Neural cell (in vitro differentiated cells): ENCODE data around the gene PTPRZ1. TPM values are rescaled to one million over a fixed set of nuclear protein-coding genes. Genes with fewer than 3 reads are reported as not detected.

Experiments
- H2AFZ ChIP-seq: fragments of 200-600, 300-800 bp; sonication (generic), shearing (Covaris generic); 2 replicates; pipeline ENCODE4 v1.6.0; 2014; ENCODE audit warnings: low read depth, mild to moderate bottlenecking, antibody characterized with exemption, low read length, moderate library complexity
- H3F3A ChIP-seq: fragments of 200-600 bp; shearing (Covaris generic); 2 replicates; pipeline ENCODE4 v1.6.1; 2016; ENCODE audit warnings: mild to moderate bottlenecking, moderate library complexity, mixed read lengths, antibody characterized with exemption, low read length; ENCODE audit not compliant: insufficient read depth, poor library complexity, severe bottlenecking
- H3K27ac ChIP-seq: fragments of 200-600, 300-800 bp; sonication (generic), shearing (Covaris generic); 2 replicates; pipeline ENCODE4 v1.5.1; 2014; ENCODE audit warnings: mild to moderate bottlenecking, low read length, moderate library complexity
- H3K27me3 ChIP-seq: fragments of 300-800, 200-600 bp; sonication (generic), shearing (Covaris generic); 2 replicates; pipeline ENCODE4 v1.6.0; 2014; ENCODE audit warnings: mild to moderate bottlenecking, low read depth, low read length, moderate library complexity; ENCODE audit not compliant: insufficient read depth
- H3K36me3 ChIP-seq: fragments of 300-800, 200-600 bp; sonication (generic), shearing (Covaris generic); 2 replicates; pipeline ENCODE4 v1.5.1; 2014; ENCODE audit warnings: mild to moderate bottlenecking, antibody characterized with exemption, low read length, moderate library complexity; ENCODE audit not compliant: insufficient read depth
- H3K4me2 ChIP-seq: fragments of 300-800, 200-600 bp; sonication (generic), shearing (Covaris generic); 2 replicates; pipeline ENCODE4 v1.6.0; 2014; ENCODE audit warnings: mild to moderate bottlenecking, low read length
- H3K4me3 ChIP-seq: fragments of 300-800, 200-600 bp; sonication (generic), shearing (Covaris generic); 2 replicates; pipeline ENCODE4 v1.5.1; 2014; ENCODE audit warnings: mild to moderate bottlenecking, low read length, moderate library complexity
- H3K79me2 ChIP-seq: fragments of 200-600 bp; shearing (Covaris generic); replicated peaks from 2 replicates; pipeline ENCODE4 v1.6.0; 2014; ENCODE audit warnings: mild to moderate bottlenecking, low read length, moderate library complexity; ENCODE audit not compliant: insufficient read depth
- H3K9ac ChIP-seq: fragments of 300-800, 200-600 bp; sonication (generic), shearing (Covaris generic); 2 replicates; pipeline ENCODE4 v1.6.1; 2016; ENCODE audit warnings: mild to moderate bottlenecking, low read length, mixed read lengths
- H3K9me2 ChIP-seq: fragments of 200-600 bp; shearing (Covaris generic); 2 replicates; pipeline ENCODE4 v1.6.1; 2016; ENCODE audit warnings: mild to moderate bottlenecking, low read length, mixed read lengths; ENCODE audit not compliant: insufficient read depth
- H3K9me3 ChIP-seq: fragments of 200-600, 300-800 bp; sonication (generic), shearing (Covaris generic); 2 replicates; pipeline ENCODE4 v1.6.1; 2016; ENCODE audit warnings: mild to moderate bottlenecking, mixed run types, low read length, moderate library complexity, mixed read lengths
- H4K20me1 ChIP-seq: fragments of 200-600 bp; shearing (Covaris generic); 2 replicates; pipeline ENCODE4 v1.6.1; 2016; ENCODE audit warnings: mild to moderate bottlenecking, mixed run types; ENCODE audit not compliant: insufficient read depth
- EP300 ChIP-seq: fragments of 450-650 bp; conservative IDR thresholded peaks from 2 replicates; pipeline ENCODE4 v1.6.1; 2014; ENCODE audit warnings: antibody characterized with exemption, mild to moderate bottlenecking, moderate library complexity; ENCODE audit not compliant: poor library complexity, severe bottlenecking
- EZH2 ChIP-seq: fragments of 200-600, 300-800 bp; shearing (Covaris generic), sonication (generic); IDR thresholded peaks from 2 replicates; pipeline ENCODE4 v1.6.1; 2014; ENCODE audit warnings: antibody characterized with exemption, low read length, borderline replicate concordance, mild to moderate bottlenecking; ENCODE audit not compliant: insufficient read depth, poor library complexity, severe bottlenecking
- MXI1 ChIP-seq: fragments of 450-650 bp; conservative IDR thresholded peaks from 2 replicates; pipeline ENCODE4 v1.6.1; 2014; ENCODE audit warnings: antibody characterized with exemption, mild to moderate bottlenecking; ENCODE audit not compliant: poor library complexity, severe bottlenecking
- POLR2AphosphoS5 ChIP-seq: IDR thresholded peaks from 2 replicates; pipeline ENCODE4 v1.6.1; 2012
- RAD21 ChIP-seq: fragments of 450-650 bp; conservative IDR thresholded peaks from 2 replicates; pipeline ENCODE4 v1.6.1; 2014; ENCODE audit warnings: antibody characterized with exemption, mild to moderate bottlenecking, moderate library complexity
- SMC3 ChIP-seq: fragments of 450-650 bp; conservative IDR thresholded peaks from 2 replicates; pipeline ENCODE4 v1.6.1; 2014; ENCODE audit warnings: antibody characterized with exemption, mild to moderate bottlenecking, moderate library complexity; ENCODE audit not compliant: poor library complexity
- TAF1 ChIP-seq: IDR thresholded peaks from 2 replicates; pipeline ENCODE4 v1.6.1; 2012; ENCODE audit warnings: low read depth
- polyA plus RNA-seq: library from polyadenylated mRNA; depleted of rRNA; stranded (reverse); fragments of >200 nt; gene quantifications from 2 replicates; pipeline ENCODE4 v1.2.3, GENCODE V29; 2014
- TF ChIP-seq, protein P1 (sequence below): fragments of 450-650 bp; IDR thresholded peaks from 2 replicates; pipeline ENCODE4 v1.5.1; 2014; ENCODE audit warnings: antibody characterized with exemption, mild to moderate bottlenecking, moderate library complexity; ENCODE audit not compliant: poor library complexity, severe bottlenecking
- TF ChIP-seq, protein P2 (sequence below): IDR thresholded peaks from 2 replicates; pipeline ENCODE4 v1.6.1; 2012; ENCODE audit warnings: borderline replicate concordance

The PTPRZ1 gene
- polyA plus RNA-seq, 1 donor from 2014 or later = 11.8 TPM

DNA sequence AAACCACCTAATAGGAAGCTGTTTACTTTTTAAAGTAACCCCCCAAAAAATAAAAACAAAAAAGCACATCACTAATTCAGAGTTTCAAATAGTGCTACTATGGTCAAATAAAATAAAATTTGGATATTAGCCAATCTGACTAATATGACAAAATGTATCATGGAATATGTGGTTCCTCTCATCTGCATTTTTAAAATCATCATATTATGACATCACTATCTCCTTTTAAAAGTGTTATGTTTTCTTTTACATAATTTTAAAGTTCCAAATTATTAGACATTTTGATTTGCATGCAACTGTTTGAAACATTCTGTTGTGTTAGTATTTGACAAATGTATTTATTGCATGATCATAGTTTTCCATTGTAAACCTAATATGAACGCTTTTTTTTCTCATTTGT is 160.7 kb downstream of the PTPRZ1 start:
- Histone ChIP-seq H4K20me1 (no peaks in the 10 kb centered on the region), H3K4me3 (no peak overlapping the region), H3K4me2 (no peak overlapping the region), H3K9me3 (no peaks in the 10 kb centered on the region), H3K9ac (no peak overlapping the region), H2AFZ (no peak overlapping the region), H3K79me2 (no peaks in the 10 kb centered on the region), H3F3A (no peaks in the 10 kb centered on the region), H3K36me3 (no peaks in the 10 kb centered on the region), H3K9me2 (no peaks in the 10 kb centered on the region), H3K27me3 (no peaks in the 10 kb centered on the region), H3K27ac (no peak overlapping the region)
- TF ChIP-seq RAD21 (no peak), TAF1 (no peak), MXI1 (no peak), SMC3 (no peak), EP300 (no peak), POLR2AphosphoS5 (no peak), EZH2 (no peak)
- TF ChIP-seq, protein P1, sequence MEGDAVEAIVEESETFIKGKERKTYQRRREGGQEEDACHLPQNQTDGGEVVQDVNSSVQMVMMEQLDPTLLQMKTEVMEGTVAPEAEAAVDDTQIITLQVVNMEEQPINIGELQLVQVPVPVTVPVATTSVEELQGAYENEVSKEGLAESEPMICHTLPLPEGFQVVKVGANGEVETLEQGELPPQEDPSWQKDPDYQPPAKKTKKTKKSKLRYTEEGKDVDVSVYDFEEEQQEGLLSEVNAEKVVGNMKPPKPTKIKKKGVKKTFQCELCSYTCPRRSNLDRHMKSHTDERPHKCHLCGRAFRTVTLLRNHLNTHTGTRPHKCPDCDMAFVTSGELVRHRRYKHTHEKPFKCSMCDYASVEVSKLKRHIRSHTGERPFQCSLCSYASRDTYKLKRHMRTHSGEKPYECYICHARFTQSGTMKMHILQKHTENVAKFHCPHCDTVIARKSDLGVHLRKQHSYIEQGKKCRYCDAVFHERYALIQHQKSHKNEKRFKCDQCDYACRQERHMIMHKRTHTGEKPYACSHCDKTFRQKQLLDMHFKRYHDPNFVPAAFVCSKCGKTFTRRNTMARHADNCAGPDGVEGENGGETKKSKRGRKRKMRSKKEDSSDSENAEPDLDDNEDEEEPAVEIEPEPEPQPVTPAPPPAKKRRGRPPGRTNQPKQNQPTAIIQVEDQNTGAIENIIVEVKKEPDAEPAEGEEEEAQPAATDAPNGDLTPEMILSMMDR = no peak
- TF ChIP-seq, protein P2, sequence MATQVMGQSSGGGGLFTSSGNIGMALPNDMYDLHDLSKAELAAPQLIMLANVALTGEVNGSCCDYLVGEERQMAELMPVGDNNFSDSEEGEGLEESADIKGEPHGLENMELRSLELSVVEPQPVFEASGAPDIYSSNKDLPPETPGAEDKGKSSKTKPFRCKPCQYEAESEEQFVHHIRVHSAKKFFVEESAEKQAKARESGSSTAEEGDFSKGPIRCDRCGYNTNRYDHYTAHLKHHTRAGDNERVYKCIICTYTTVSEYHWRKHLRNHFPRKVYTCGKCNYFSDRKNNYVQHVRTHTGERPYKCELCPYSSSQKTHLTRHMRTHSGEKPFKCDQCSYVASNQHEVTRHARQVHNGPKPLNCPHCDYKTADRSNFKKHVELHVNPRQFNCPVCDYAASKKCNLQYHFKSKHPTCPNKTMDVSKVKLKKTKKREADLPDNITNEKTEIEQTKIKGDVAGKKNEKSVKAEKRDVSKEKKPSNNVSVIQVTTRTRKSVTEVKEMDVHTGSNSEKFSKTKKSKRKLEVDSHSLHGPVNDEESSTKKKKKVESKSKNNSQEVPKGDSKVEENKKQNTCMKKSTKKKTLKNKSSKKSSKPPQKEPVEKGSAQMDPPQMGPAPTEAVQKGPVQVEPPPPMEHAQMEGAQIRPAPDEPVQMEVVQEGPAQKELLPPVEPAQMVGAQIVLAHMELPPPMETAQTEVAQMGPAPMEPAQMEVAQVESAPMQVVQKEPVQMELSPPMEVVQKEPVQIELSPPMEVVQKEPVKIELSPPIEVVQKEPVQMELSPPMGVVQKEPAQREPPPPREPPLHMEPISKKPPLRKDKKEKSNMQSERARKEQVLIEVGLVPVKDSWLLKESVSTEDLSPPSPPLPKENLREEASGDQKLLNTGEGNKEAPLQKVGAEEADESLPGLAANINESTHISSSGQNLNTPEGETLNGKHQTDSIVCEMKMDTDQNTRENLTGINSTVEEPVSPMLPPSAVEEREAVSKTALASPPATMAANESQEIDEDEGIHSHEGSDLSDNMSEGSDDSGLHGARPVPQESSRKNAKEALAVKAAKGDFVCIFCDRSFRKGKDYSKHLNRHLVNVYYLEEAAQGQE = no peak

DNA sequence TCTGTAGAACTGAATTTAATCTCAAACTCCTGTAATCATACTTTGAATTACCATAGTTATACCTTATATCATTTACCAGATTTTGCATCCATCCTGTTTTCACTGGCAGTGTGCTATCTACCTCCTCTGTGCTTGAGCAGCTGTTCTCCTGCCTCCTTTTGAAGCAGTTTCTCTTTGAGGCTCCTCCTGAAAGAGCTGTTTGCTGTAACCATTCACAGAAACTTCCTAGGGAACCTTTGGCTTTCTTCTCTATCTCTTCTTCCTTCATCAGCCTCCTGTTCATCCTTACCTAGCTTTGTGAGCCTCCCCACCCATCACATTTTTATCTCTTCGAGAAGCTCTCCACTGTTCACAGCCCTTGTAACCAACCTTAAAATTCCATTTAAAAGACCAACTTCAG is 162.9 kb downstream of the PTPRZ1 start:
- H3F3A ChIP-seq = no peaks in the 10 kb centered on the region
- H3K9me2 ChIP-seq = no peaks in the 10 kb centered on the region
- no peak overlapping the region for H3K4me2 ChIP-seq
- no peaks in the 10 kb centered on the region for H3K36me3 ChIP-seq
- no peak overlapping the region for H3K27ac ChIP-seq
- H3K9ac ChIP-seq = no peak overlapping the region
- TF ChIP-seq, protein P1 = no peak
- TF ChIP-seq TAF1 = no peak
- TF ChIP-seq, protein P2 = no peak
- TF ChIP-seq EP300 = no peak
- TF ChIP-seq EZH2 = no peak
- TF ChIP-seq RAD21 = no peak
- no peak for TF ChIP-seq MXI1
- no peak for TF ChIP-seq POLR2AphosphoS5
- no peak for TF ChIP-seq SMC3
- no peak overlapping the region for H3K4me3 ChIP-seq
- H3K79me2 ChIP-seq = no peaks in the 10 kb centered on the region
- no peaks in the 10 kb centered on the region for H4K20me1 ChIP-seq
- no peaks in the 10 kb centered on the region for H3K27me3 ChIP-seq
- no peaks in the 10 kb centered on the region for H3K9me3 ChIP-seq
- no peak overlapping the region for H2AFZ ChIP-seq
